DND-41 (cell line): Measurements from ENCODE around the gene BCL11A.
A peak's percentile ranks its signal among the peaks of the same experiment; 100 is the strongest.

Source experiments
- ATAC-seq: fragments of 200-7000 bp; cut with Tn5 transposase; 3 replicates; pipeline ENCODE4 v1.9.1; 2021; ENCODE audit warnings: low read depth; ENCODE audit not compliant: insufficient read depth
- DNase-seq: peaks from one replicate; pipeline ENCODE4 v3.0.0-alpha.2; 2020
- H2AFZ ChIP-seq: 2 replicates; pipeline ENCODE4 v1.6.0; 2012; ENCODE audit warnings: low read depth, low read length
- H3K27ac ChIP-seq: 2 replicates; pipeline ENCODE4 v1.5.1; 2012; ENCODE audit warnings: low read length, inconsistent platforms
- H3K27me3 ChIP-seq: fragments of 200-600 bp; sonication (generic); 2 replicates; pipeline ENCODE4 v1.6.0; 2012; ENCODE audit warnings: low read length, mild to moderate bottlenecking, inconsistent platforms; ENCODE audit not compliant: insufficient read depth, poor library complexity
- H3K36me3 ChIP-seq: 2 replicates; pipeline ENCODE4 v1.5.1; 2012; ENCODE audit warnings: low read length, inconsistent platforms; ENCODE audit not compliant: insufficient read depth
- H3K4me1 ChIP-seq: 2 replicates; pipeline ENCODE4 v1.5.1; 2012; ENCODE audit warnings: mild to moderate bottlenecking, low read length; ENCODE audit not compliant: insufficient read depth
- H3K4me2 ChIP-seq: 2 replicates; pipeline ENCODE4 v1.6.0; 2012; ENCODE audit warnings: mild to moderate bottlenecking, moderate library complexity, low read length, inconsistent platforms; ENCODE audit not compliant: insufficient read depth
- H3K4me3 ChIP-seq, 2 experiments: fragments of 200-600 bp in 1 of 2; shearing (Covaris generic) in 1 of 2; 2 replicates each; pipeline ENCODE4 v1.5.1; 2012 to 2016; ENCODE audit warnings: inconsistent platforms in 2 of 2, low read length in 2 of 2, mild to moderate bottlenecking in 2 of 2, low read depth in 1 of 2, moderate library complexity in 1 of 2
- H3K79me2 ChIP-seq: 2 replicates; pipeline ENCODE4 v1.6.0; 2012; ENCODE audit warnings: low read length, inconsistent platforms; ENCODE audit not compliant: insufficient read depth
- H3K9ac ChIP-seq: 2 replicates; pipeline ENCODE4 v1.6.0; 2012; ENCODE audit warnings: low read depth, mild to moderate bottlenecking, inconsistent platforms, low read length, moderate library complexity
- H3K9me3 ChIP-seq: 2 replicates; pipeline ENCODE4 v1.5.1; 2012; ENCODE audit warnings: low read length, moderate library complexity, mild to moderate bottlenecking, inconsistent platforms; ENCODE audit not compliant: insufficient read depth, severe bottlenecking
- H4K20me1 ChIP-seq: 2 replicates; pipeline ENCODE4 v1.6.0; 2012; ENCODE audit warnings: low read length; ENCODE audit not compliant: insufficient read depth
- CTCF ChIP-seq: IDR thresholded peaks from 2 replicates; pipeline ENCODE4 v1.5.1; 2012; ENCODE audit warnings: borderline replicate concordance, low read length, moderate library complexity, mild to moderate bottlenecking; ENCODE audit not compliant: poor library complexity, severe bottlenecking; ENCODE audit errors: extremely low read depth
- EZH2 ChIP-seq: IDR thresholded peaks from 3 replicates; pipeline ENCODE4 v1.6.1; 2012; ENCODE audit warnings: borderline replicate concordance, low read depth, mild to moderate bottlenecking, moderate library complexity, low read length, inconsistent platforms; ENCODE audit not compliant: severe bottlenecking

BCL11A gene

DNA sequence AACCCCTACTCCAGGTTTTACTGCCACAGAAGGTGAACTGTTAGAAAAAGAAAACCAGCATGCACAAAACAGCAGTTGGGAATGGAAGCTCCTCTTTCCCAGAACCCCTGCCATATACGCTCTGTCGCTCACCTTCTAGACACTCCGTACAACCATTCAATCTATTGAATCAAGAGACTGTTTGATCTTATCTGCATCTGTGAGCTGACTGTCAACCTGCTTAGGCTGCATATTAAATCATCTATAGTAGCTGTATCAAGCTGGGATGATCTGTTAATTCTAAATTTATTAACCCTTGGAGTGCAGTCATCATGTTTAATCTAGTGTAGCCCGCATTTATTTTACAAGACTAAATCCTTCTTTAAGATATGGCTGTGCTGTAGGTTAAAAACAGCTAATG is 13.6 kb upstream of the BCL11A start:
- Histone ChIP-seq H4K20me1 (no peaks in the 10 kb centered on the region), H3K9me3 (no peaks in the 10 kb centered on the region), H3K4me3 (no peak overlapping the region), H3K9ac (no peak overlapping the region), H3K4me2 (no peak overlapping the region), H3K27me3 (peaks cover 59% of the 10 kb centered on the region), H3K36me3 (no peaks in the 10 kb centered on the region), H3K79me2 (no peaks in the 10 kb centered on the region), H3K4me1 (peaks cover 25% of the 10 kb centered on the region), H3K27ac (no peak overlapping the region), H2AFZ (no peak overlapping the region)
- DNase-seq: no peak
- ATAC-seq: no peak
- TF ChIP-seq CTCF (no peak), EZH2 (no peak)

DNA sequence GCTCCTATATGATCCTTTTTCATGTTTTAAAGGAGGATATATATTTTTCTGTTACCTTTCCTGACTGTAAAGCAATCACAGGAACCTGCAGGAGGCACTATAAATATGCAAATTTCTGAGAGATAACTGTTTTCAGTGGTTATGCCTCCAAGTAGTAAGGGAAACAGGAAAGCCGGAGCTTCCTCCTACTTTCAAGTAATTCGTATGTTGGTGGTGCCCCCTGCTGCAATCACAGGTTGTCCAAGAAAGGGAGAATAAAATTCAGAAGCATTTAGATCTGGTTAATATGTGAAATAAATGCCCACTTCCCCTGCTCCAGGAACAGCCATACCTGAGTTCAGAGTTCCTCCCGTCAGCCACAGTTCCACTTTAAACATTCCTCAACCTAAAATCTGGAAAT is 12.0 kb upstream of the BCL11A start:
- no peak overlapping the region for H3K27ac ChIP-seq
- H3K4me3 ChIP-seq: no peak overlapping the region
- H3K27me3 ChIP-seq: peaks cover 50% of the 10 kb centered on the region
- DNase-seq (peak; percentile 57), ATAC-seq (peak; percentile 59)
- no peak overlapping the region for H3K9ac ChIP-seq
- no peaks in the 10 kb centered on the region for H3K9me3 ChIP-seq
- no peaks in the 10 kb centered on the region for H3K36me3 ChIP-seq
- H4K20me1 ChIP-seq: no peaks in the 10 kb centered on the region
- no peak overlapping the region for H2AFZ ChIP-seq
- peaks cover 25% of the 10 kb centered on the region for H3K4me1 ChIP-seq
- H3K79me2 ChIP-seq: no peaks in the 10 kb centered on the region
- TF ChIP-seq CTCF (peak; percentile 57), EZH2 (no peak)
- H3K4me2 ChIP-seq: no peak overlapping the region

- Histone ChIP-seq H3K27ac (no peak overlapping the region), H3K4me3 (no peak overlapping the region), H3K9me3 (no peaks in the 10 kb centered on the region), H2AFZ (no peak overlapping the region), H3K27me3 (peaks cover 26% of the 10 kb centered on the region), H3K79me2 (no peaks in the 10 kb centered on the region), H4K20me1 (no peaks in the 10 kb centered on the region), H3K36me3 (no peaks in the 10 kb centered on the region), H3K4me2 (no peak overlapping the region), H3K9ac (no peak overlapping the region), H3K4me1 (peaks cover 26% of the 10 kb centered on the region)
- ATAC-seq (peak; percentile 71), DNase-seq (peak; percentile 42)
- peak; percentile 79 for TF ChIP-seq CTCF
- TF ChIP-seq EZH2: no peak
Observed at GRCh38 chr2:60560734-60561644, 7.5 kb upstream of the BCL11A start.
